Measurements from ENCODE around the gene SPIRE2.
"Not testable (repeated sequence)": the region's sequence is repeated elsewhere in the genome, so short reads cannot be mapped to it uniquely, and the experiment has no call there.

Gene SPIRE2

GRCh38 chr16:89898201-89898967 lies 70.1 kb downstream of the SPIRE2 start:
- no peak for DNase-seq (ENCODE audit: low spot score)

DNA sequence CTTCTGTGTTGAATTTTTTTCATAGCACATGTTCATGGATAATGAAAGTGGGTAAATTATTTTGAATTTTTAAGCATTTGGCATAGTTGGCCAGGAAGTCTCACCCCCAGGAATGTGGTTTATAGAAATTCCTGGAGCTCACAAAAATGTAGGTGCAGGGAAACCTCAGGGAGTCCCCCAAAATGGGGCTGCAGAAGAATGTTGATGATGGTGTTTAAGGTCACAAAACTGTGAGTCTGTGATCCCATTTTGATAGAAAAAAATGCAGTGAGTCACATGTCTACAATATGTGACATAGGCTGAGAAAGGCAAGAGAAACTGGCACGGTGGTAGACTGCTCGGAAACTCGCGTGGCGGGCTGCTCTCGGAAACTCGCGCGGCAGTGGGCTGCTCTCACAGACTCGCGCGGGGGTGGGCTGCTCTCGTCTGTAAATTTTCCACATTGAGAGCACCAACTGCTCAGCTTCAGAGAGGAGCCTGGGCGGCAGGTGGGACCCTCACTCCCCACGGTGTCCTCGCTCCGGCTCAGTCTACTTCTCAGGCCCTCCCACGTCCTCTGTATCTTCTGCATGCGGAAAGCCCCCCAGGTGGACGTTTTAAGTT lies 71.7 kb downstream of the SPIRE2 start:
- DNase-seq (ENCODE audit: low spot score), result no peak

DNA sequence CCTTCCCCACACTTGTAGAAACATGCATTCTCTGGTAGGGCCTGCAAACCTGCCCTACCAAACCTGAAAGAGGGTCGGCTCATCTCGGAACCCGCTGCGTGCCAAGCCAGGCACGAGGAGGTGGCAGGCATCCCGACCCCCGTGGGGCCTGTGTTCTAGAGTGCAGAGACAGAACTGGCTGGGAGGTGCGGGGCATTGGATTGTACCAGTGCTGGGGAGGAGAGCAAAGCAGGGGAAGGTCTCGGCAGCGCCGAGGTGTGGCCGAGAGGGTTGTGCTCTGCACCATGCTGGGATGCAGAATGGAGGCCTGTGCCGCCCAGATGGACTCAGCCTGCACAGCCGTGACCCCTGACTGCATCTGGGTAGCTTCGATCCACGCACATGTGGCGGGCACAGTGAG lies 72.6 kb downstream of the SPIRE2 start:
- no peak for DNase-seq (ENCODE audit: low spot score)

- DNase-seq (ENCODE audit: low spot score), result no peak
Observed at GRCh38 chr16:89902980-89903379, 74.7 kb downstream of the SPIRE2 start.

GRCh38 chr16:89903908-89904515 lies 75.7 kb downstream of the SPIRE2 start:
- DNase-seq (ENCODE audit: low spot score), result no peak

- no peak for DNase-seq (ENCODE audit: low spot score)
Observed at GRCh38 chr16:89904606-89905510, 76.6 kb downstream of the SPIRE2 start.

GRCh38 chr16:89905511-89906139 lies 77.3 kb downstream of the SPIRE2 start:
- DNase-seq (ENCODE audit: low spot score), result no peak

GRCh38 chr16:89906140-89907025 lies 78.1 kb downstream of the SPIRE2 start:
- DNase-seq (ENCODE audit: low spot score), result no peak

DNA sequence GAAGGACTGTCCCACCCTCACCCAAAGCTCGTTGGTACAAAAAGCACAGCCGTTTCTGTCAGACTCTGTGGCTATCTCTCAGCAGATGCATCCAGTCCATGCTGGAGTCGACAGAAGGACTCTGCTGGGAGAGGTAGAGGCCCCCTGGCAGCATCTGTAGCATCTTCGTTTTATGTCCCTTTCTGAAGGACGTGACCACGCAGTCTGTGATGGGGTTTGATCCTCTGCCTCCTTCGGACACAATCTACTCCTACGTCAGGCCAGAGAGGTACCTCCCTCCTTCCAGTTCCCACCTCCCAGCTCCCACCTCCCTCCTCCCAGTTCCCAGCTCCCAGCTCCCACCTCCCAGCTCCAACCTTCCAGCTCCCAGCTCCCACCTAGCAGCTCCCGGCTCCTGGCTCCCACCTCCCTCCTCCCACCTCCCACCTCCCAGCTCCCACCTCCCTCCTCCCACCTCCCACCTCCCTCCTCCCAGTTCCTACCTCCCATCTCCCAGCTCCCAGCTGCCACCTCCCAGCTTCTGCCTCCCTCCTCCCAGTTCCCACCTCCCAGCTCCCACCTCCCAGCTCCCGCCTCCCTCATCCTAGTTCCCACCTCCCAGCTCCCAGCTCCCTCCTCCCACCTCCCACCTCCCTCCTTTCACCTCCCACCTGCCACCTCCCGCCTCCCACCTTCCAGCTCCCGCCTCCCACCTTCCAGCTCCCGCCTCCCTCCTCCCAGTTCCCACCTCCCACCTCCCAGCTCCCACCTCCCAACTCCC lies 79.0 kb downstream of the SPIRE2 start:
- DNase-seq (ENCODE audit: low spot score), result peak; percentile 44

GRCh38 chr16:89908236-89908635 lies 80.0 kb downstream of the SPIRE2 start:
- DNase-seq (ENCODE audit: low spot score), result no peak

GRCh38 chr16:89909777-89910716 lies 81.8 kb downstream of the SPIRE2 start:
- DNase-seq (ENCODE audit: low spot score), result peak; percentile 79

- DNase-seq (ENCODE audit: low spot score), result no peak
Observed at GRCh38 chr16:89910717-89911354, 82.6 kb downstream of the SPIRE2 start.

GRCh38 chr16:89911375-89911774 lies 83.1 kb downstream of the SPIRE2 start:
- DNase-seq (ENCODE audit: low spot score), result no peak

DNA sequence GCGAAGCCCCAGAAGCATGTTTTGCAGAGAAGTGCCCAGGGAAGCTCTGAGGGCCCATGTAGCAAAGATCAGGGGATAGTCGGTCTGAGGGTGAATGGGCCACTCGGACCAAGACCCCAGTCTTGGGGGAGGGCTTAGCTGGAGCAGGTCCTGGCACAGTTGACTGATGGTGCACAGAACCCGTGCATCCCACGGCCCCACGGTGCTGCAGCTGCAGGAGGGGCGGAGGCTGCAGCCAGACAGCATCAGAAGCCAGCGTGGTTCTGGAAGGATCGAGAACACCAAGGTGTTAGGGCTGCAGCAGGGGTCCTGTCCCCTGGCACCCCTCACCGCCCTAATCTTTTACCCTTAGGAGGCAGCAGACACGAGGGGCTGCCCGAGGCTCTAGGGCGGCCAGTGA lies 83.9 kb downstream of the SPIRE2 start:
- no peak for DNase-seq (ENCODE audit: low spot score)

DNA sequence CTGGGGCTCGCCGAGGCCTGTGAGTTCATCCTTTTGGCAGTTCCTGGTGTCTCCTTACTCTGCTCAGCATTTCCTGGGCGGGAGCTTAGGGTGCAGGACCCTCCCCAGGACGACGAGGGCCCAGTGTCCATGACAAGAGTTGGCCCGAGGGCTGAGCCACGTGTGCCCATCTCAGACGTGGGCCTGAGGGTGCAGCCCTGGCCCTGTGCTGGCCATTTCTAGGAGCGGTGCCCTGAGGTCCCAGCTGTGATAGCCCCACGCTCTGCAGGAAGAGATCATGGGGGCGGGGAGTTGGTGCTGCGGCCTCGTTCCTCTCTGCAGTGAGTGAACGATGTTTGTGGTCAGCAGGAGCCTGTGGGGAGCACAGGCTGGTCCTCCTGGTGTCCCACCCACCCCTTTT lies 84.4 kb downstream of the SPIRE2 start:
- DNase-seq (ENCODE audit: low spot score), result no peak

- no peak for DNase-seq (ENCODE audit: low spot score)
Observed at GRCh38 chr16:89913408-89914387, 85.4 kb downstream of the SPIRE2 start.

- not testable (repeated sequence) for DNase-seq (ENCODE audit: low spot score)
Observed at GRCh38 chr16:89914642-89915285, 86.5 kb downstream of the SPIRE2 start.
